ENCODE results near the gene MNT. TPM values are rescaled to one million over a fixed set of nuclear protein-coding genes. Genes with fewer than 3 reads are reported as not detected.

MNT gene
- total RNA-seq, 1 experiment from 2014 or later, result 38.9 TPM

GRCh38 chr17:2400474-2400866, 390 bp downstream of the MNT start:
- peaks cover 11% of the 10 kb centered on the region; the same call in 1 of the 2 replicates for H3K4me1 ChIP-seq (ENCODE audit: insufficient read depth, low read length)
- peaks cover 0 to 5% (median 0%) of the 10 kb centered on the region in 3 experiments; a peak in 1 of 7 replicates for H3K36me3 Mint-ChIP-seq (ENCODE audit: insufficient read depth in 1 of 3, low read depth in 3 of 3)
- no CpG with 5 or more reads among the region's 43 CpGs for WGBS (ENCODE audit: extremely low coverage, insufficient read length, low lambda C conversion rate)

More at GRCh38 chr17:2400474-2400866, 390 bp downstream of the MNT start:
- Mint-ChIP-seq H3K4me1 (peaks cover 32 to 40% of the 10 kb centered on the region in 2 experiments), H3K9me3 (no peaks in the 10 kb centered on the region; a peak in 1 of 5 replicates), H3K4me3 (peak overlapping the region; percentile 91 to 99), H3K27me3 (ENCODE audit: low read depth) (peaks cover 5% of the 10 kb centered on the region), H3K27ac (peak overlapping the region in 1 of 3 experiments; percentile 67; a peak in 3 of 7 replicates)
- peak overlapping the region; percentile 49; the same call in 1 of the 2 replicates for H3K14ac ChIP-seq (ENCODE audit: insufficient read depth, low read length)
- H2BK20ac ChIP-seq (ENCODE audit: low read depth, low read length, poor library complexity, severe bottlenecking), result no peak overlapping the region
- H3K23ac ChIP-seq (ENCODE audit: insufficient read length, low read depth, low read length), result no peak overlapping the region
- H3K4ac ChIP-seq (ENCODE audit: low read depth, low read length), result no peak overlapping the region
- no peaks in the 10 kb centered on the region for H3K27me3 ChIP-seq (ENCODE audit: insufficient read depth, low read length)
- no peaks in the 10 kb centered on the region for H4K20me1 ChIP-seq (ENCODE audit: control insufficient read depth, insufficient read depth, insufficient read length)
- H3K27ac ChIP-seq (ENCODE audit: insufficient read length, low read depth, low read length), result no peak overlapping the region
- H3K4me2 ChIP-seq (ENCODE audit: insufficient read depth, insufficient read length, low read length), result peak overlapping the region; percentile 65
- no peak overlapping the region for H4K8ac ChIP-seq (replicated peaks; ENCODE audit: insufficient read length, low read depth, low read length)
- peaks cover 22% of the 10 kb centered on the region for H3K23me2 ChIP-seq (ENCODE audit: insufficient read length, low read depth, low read length, poor library complexity, severe bottlenecking)
- DNase-seq, result peak; percentile 82
- no peak overlapping the region for H3T11ph ChIP-seq (ENCODE audit: low read length)
- no peaks in the 10 kb centered on the region for H3K9me3 ChIP-seq (ENCODE audit: control insufficient read depth, low read depth, low read length)
- no peak overlapping the region for H2AFZ ChIP-seq (ENCODE audit: low read length)
- no peak overlapping the region for H2BK12ac ChIP-seq (ENCODE audit: insufficient read length, low read depth, low read length)
- H2AK5ac ChIP-seq (ENCODE audit: insufficient read length, low read length), result no peak overlapping the region
- no peaks in the 10 kb centered on the region for H3K79me1 ChIP-seq (ENCODE audit: insufficient read depth, low read depth, low read length, poor library complexity, severe bottlenecking)
- H4K91ac ChIP-seq (ENCODE audit: insufficient read length, low read depth, low read length), result no peak overlapping the region
- TF ChIP-seq CTCF (conservative IDR thresholded peaks at IDR 0.05), result no peak
- H2BK15ac ChIP-seq (ENCODE audit: low read depth, low read length), result no peak overlapping the region
- no peak overlapping the region for H2BK5ac ChIP-seq (ENCODE audit: insufficient read length, low read length)
- H4K5ac ChIP-seq (ENCODE audit: insufficient read length, low read depth, low read length), result no peak overlapping the region
- peak overlapping the region; percentile 18 for H3K18ac ChIP-seq (ENCODE audit: insufficient read length, low read depth, low read length)
- peak overlapping the region; percentile 28 for H3K9ac ChIP-seq (ENCODE audit: extremely low read depth, insufficient read length, low read length)
- H3K56ac ChIP-seq (ENCODE audit: insufficient read length, low read depth, low read length), result no peak overlapping the region
- no peak overlapping the region for H2BK120ac ChIP-seq (ENCODE audit: low read depth, low read length, poor library complexity, severe bottlenecking)
- peaks cover 2% of the 10 kb centered on the region; the same call in 1 of the 2 replicates for H3K79me2 ChIP-seq (ENCODE audit: insufficient read depth, low read length)

Measured in H9 (cell line).